Activated naive CD8-positive, alpha-beta T cell treated with anti-CD3 and anti-CD28 coated beads, Interleukin-2, amount 50 U/mL, for 16 hours (primary cell): ENCODE data around the gene SOCS3.

Experiments used
- DNase-seq: peaks from one replicate; pipeline ENCODE4 v3.0.0-alpha.2; 2020; ENCODE audit warnings: low read depth, low spot score

The SOCS3 gene

GRCh38 chr17:78307887-78308638 is 51.8 kb downstream of the SOCS3 start:
- no peak for DNase-seq

GRCh38 chr17:78306913-78307312 is 53.0 kb downstream of the SOCS3 start:
- no peak for DNase-seq
